K562 (cell line): Measurements from ENCODE around the gene B4GALT5. TPM values are rescaled to one million over a fixed set of nuclear protein-coding genes. Genes with fewer than 3 reads are reported as not detected.
A peak's percentile ranks its signal among the peaks of the same experiment; 100 is the strongest.

Source experiments
- ATAC-seq: fragments of 200-7000 bp; cut with Tn5 transposase; 3 replicates; pipeline ENCODE4 v1.9.1; 2020; ENCODE audit warnings: moderate library complexity
- BruUV-seq: library from RNA; stranded (reverse); fragments of 400-500 nt; replicated peaks from 2 replicates; lab custom pipeline; 2021; lab: Mats Ljungman, UMichigan
- CTCF ChIA-PET: fragments of 300-600 bp; formaldehyde crosslinking; extraction: SDS; loops from one replicate; lab custom pipeline; 2021; ENCODE audit warnings: low intra/inter-chr PET ratio; lab: Yijun Ruan, JAX
- POLR2A ChIA-PET: fragments of 300-600, 350-650 bp; sonication (Branson Sonifier 250); formaldehyde crosslinking; extraction: SDS; loops from one replicate; lab custom pipeline; 2021; ENCODE audit warnings: antibody characterized with exemption, inconsistent platforms; lab: Yijun Ruan, JAX
- DNase-seq, 4 experiments: peaks; one replicate each; pipeline versions ENCODE4 v3.0.0 to v3.0.0-alpha.2; 2011 to 2018; ENCODE audit warnings: low spot score in 3 of 4, mixed read lengths in 3 of 4; ENCODE audit errors: extremely low read depth in 1 of 4
- FAIRE-seq: peaks from 2 replicates; lab custom pipeline; 2011; peaks lifted over from hg19 to GRCh38; lab: Jason Lieb, UNC
- H2AFZ ChIP-seq: 2 replicates; pipeline ENCODE4 v1.6.0; 2011; ENCODE audit warnings: low read depth, low read length, control low read depth, inconsistent platforms
- H3K27ac ChIP-seq: fragments of 200-600 bp; 3 replicates; pipeline ENCODE4 v1.8.0; 2011; ENCODE audit warnings: low read depth, mild to moderate bottlenecking, control low read depth, inconsistent platforms, low read length, moderate library complexity, mixed read lengths; ENCODE audit errors: extremely low read depth
- H3K27me3 ChIP-seq, 2 experiments: fragments of 300-600 bp in 1 of 2; 2 replicates in 1 of 2; 3 replicates in 1 of 2; pipeline versions ENCODE4 v1.6.0 to v1.8.0; 2011; ENCODE audit warnings: inconsistent platforms in 2 of 2, low read length in 2 of 2, mild to moderate bottlenecking in 1 of 2, mixed read lengths in 1 of 2, moderate library complexity in 1 of 2; ENCODE audit not compliant: control insufficient read depth in 2 of 2, insufficient read depth in 2 of 2
- H3K36me3 ChIP-seq: fragments of 300-600 bp; 3 replicates; pipeline ENCODE4 v1.8.0; 2011; ENCODE audit warnings: mild to moderate bottlenecking, low read length, inconsistent platforms; ENCODE audit not compliant: control insufficient read depth, insufficient read depth
- H3K4me1 ChIP-seq, 2 experiments: fragments of 200-600 bp in 1 of 2; replicated peaks in 1 of 2; 2 replicates in 1 of 2; 3 replicates in 1 of 2; pipeline versions ENCODE4 v1.5.1 to v1.8.0; 2011; ENCODE audit warnings: inconsistent platforms in 2 of 2, low read length in 2 of 2, mild to moderate bottlenecking in 1 of 2, mixed read lengths in 1 of 2, moderate library complexity in 1 of 2; ENCODE audit not compliant: control insufficient read depth in 2 of 2, insufficient read depth in 2 of 2
- H3K4me2 ChIP-seq: 2 replicates; pipeline ENCODE4 v1.6.1; 2011; ENCODE audit warnings: low read length, control low read depth, inconsistent platforms, mixed read lengths; ENCODE audit not compliant: insufficient read depth
- H3K4me3 ChIP-seq: fragments of 200-600 bp; sonication (generic), shearing (Covaris generic); 2 replicates; pipeline ENCODE4 v1.5.1; 2016; ENCODE audit warnings: control low read depth, inconsistent platforms
- H3K79me2 ChIP-seq: fragments of 200-600 bp; 3 replicates; pipeline ENCODE4 v1.8.0; 2011; ENCODE audit warnings: low read length, inconsistent platforms; ENCODE audit not compliant: control insufficient read depth, insufficient read depth
- H3K9ac ChIP-seq, 2 experiments: 2 replicates each; pipeline versions ENCODE4 v1.6.0 to v1.6.1; 2011; ENCODE audit warnings: low read depth in 2 of 2, low read length in 2 of 2, control low read depth in 1 of 2, inconsistent platforms in 1 of 2, mild to moderate bottlenecking in 1 of 2, mixed read lengths in 1 of 2; ENCODE audit not compliant: insufficient read depth in 1 of 2
- H3K9me1 ChIP-seq: one replicate; pipeline ENCODE4 v1.6.0; 2011; ENCODE audit warnings: inconsistent platforms, mild to moderate bottlenecking, low read length, moderate library complexity; ENCODE audit not compliant: control insufficient read depth, insufficient read depth
- H3K9me3 ChIP-seq: replicated peaks from 2 replicates; pipeline ENCODE4 v1.5.1; 2011; ENCODE audit warnings: low read depth, low read length, inconsistent platforms; ENCODE audit not compliant: control insufficient read depth, insufficient read depth
- H4K20me1 ChIP-seq: replicated peaks from 2 replicates; pipeline ENCODE4 v1.6.1; 2011; ENCODE audit warnings: low read length, inconsistent platforms, mixed read lengths; ENCODE audit not compliant: control insufficient read depth, insufficient read depth
- ARID1B ChIP-seq: fragments of 450-650 bp; IDR thresholded peaks from 2 replicates; pipeline ENCODE4 v1.6.1; 2016; ENCODE audit warnings: antibody characterized with exemption, mild to moderate bottlenecking, inconsistent platforms
- C11orf30 ChIP-seq: fragments of 450-650 bp; IDR thresholded peaks from 2 replicates; pipeline ENCODE4 v1.6.1; 2016; ENCODE audit warnings: low read depth, mild to moderate bottlenecking
- CBX1 ChIP-seq: sonication (generic); IDR thresholded peaks from 2 replicates; pipeline ENCODE4 v1.6.1; 2016; ENCODE audit warnings: antibody characterized with exemption, low read depth, mild to moderate bottlenecking
- CREB3 ChIP-seq: fragments of 450-650 bp; conservative IDR thresholded peaks from 2 replicates; pipeline ENCODE4 v1.6.1; 2016; ENCODE audit warnings: missing genetic modification characterization, low read depth, mild to moderate bottlenecking, missing compliant biosample characterization, moderate library complexity
- GMEB1 ChIP-seq: fragments of 250-450 bp; sonication (Bioruptor Pico); IDR thresholded peaks from 2 replicates; pipeline ENCODE4 v1.4.0; 2020; ENCODE audit warnings: mild to moderate bottlenecking
- JUNB ChIP-seq: fragments of 450-650 bp; formaldehyde crosslinking; conservative IDR thresholded peaks from 2 replicates; pipeline ENCODE4 v1.4.0; 2020; ENCODE audit warnings: mild to moderate bottlenecking
- MAFG ChIP-seq: fragments of 450-650 bp; conservative IDR thresholded peaks from 2 replicates; pipeline ENCODE4 v1.6.1; 2016; ENCODE audit warnings: missing genetic modification characterization, missing compliant biosample characterization
- NBN ChIP-seq: fragments of 450-650 bp; IDR thresholded peaks from 2 replicates; pipeline ENCODE4 v1.6.1; 2016; ENCODE audit warnings: low read depth, mild to moderate bottlenecking
- NR4A1 ChIP-seq, 2 experiments: fragments of 250-450 bp in 1 of 2; fragments of 450-650 bp in 1 of 2; sonication (Bioruptor Pico) in 1 of 2; IDR thresholded peaks; 2 replicates each; pipeline versions ENCODE4 v1.4.0 to v1.6.1; 2016 to 2020; ENCODE audit warnings: mild to moderate bottlenecking in 2 of 2, missing compliant biosample characterization in 1 of 2, missing genetic modification characterization in 1 of 2, moderate library complexity in 1 of 2
- RBFOX2 ChIP-seq: fragments of 200-400 bp; formaldehyde crosslinking; IDR thresholded peaks from 2 replicates; pipeline ENCODE4 v1.6.1; 2017; ENCODE audit warnings: low read depth, mild to moderate bottlenecking, low read length, moderate library complexity
- SAP30 ChIP-seq: fragments of 200-600 bp; sonication (generic); IDR thresholded peaks from 2 replicates; pipeline ENCODE4 v1.6.1; 2012; ENCODE audit warnings: borderline replicate concordance, low read depth, mild to moderate bottlenecking, moderate library complexity, low read length, control low read depth, inconsistent platforms; ENCODE audit not compliant: insufficient read depth, poor library complexity, severe bottlenecking
- ZNF140 ChIP-seq: fragments of 250-450 bp; sonication (Bioruptor Pico); IDR thresholded peaks from 2 replicates; pipeline ENCODE4 v1.8.0; 2021; ENCODE audit warnings: moderate library complexity, mild to moderate bottlenecking, inconsistent platforms
- ZNF592 ChIP-seq: fragments of 450-650 bp; IDR thresholded peaks from 2 replicates; pipeline ENCODE4 v1.6.1; 2017; ENCODE audit warnings: antibody characterized with exemption, mild to moderate bottlenecking
- ZNF764 ChIP-seq: fragments of 250-450 bp; sonication (Bioruptor Pico); IDR thresholded peaks from 2 replicates; pipeline ENCODE4 v1.4.0; 2020; ENCODE audit warnings: low read depth, mild to moderate bottlenecking, moderate library complexity
- WGBS: fragments of 100-300 bp; shearing (Covaris generic); methylation state at CpG from one replicate; pipeline ENCODE4 v1.1.6; 2016; ENCODE audit warnings: low coverage, mixed read lengths; ENCODE audit not compliant: insufficient coverage; ENCODE audit errors: missing lambda C conversion rate; 5-methylcytosine and 5-hydroxymethylcytosine counted together
- in situ Hi-C: fragments of 300-500 bp; cut with MboI; formaldehyde crosslinking; loops from 4 replicates; pipeline ENCODE4 v1.15.0; 2018; ENCODE audit warnings: inconsistent platforms, mixed read lengths
- intact Hi-C: fragments of 100-400 bp; cut with micrococcal nuclease; formaldehyde crosslinking; loops from 2 replicates; pipeline ENCODE4 v1.14.2; 2022
- polyA plus RNA-seq, 8 experiments: library from polyadenylated mRNA; depleted of rRNA in 4 of 8; stranded (reverse) in 5 of 8; unstranded in 3 of 8; fragments of >200 nt; fragmentation: Nextera tagmentation in 2 of 8; fragmentation: Illumina TruSeq in 1 of 8; extraction: Ambion mirVana in 2 of 8; extraction: Trizol in 1 of 8; gene quantifications; 2 replicates each; pipeline versions ENCODE4 v1.2.1 to v1.2.3, GENCODE V29; 2011 to 2014; ENCODE audit warnings: inconsistent platforms in 1 of 8, missing spikeins in 1 of 8
- total RNA-seq, 7 experiments: library from RNA; depleted of rRNA in 6 of 7; stranded (reverse); fragments of >200 nt in 6 of 7; fragmentation: Illumina TruSeq in 2 of 7; extraction: Trizol in 2 of 7; gene quantifications; 2 replicates each; pipeline versions ENCODE4 v1.2.1 to v1.2.3, GENCODE V29; 2011 to 2021; ENCODE audit warnings: low replicate concordance in 1 of 7

Gene B4GALT5
- total and polyA plus RNA-seq, 9 of the 15 experiments (the other 6 are each of a cell fraction or from before 2014, with no cell fraction given) = 8.5 to 32.6 (median 23.4) TPM

GRCh38 chr20:49676581-49677291 lies 36.9 kb downstream of the B4GALT5 start:
- no TSS peak for BruUV-seq
- Histone ChIP-seq H2AFZ (no peak overlapping the region), H3K4me2 (peak overlapping the region; percentile 49), H3K9me3 (no peaks in the 10 kb centered on the region), H3K27ac (peak overlapping the region; percentile 75), H3K9me1 (no peaks in the 10 kb centered on the region), H3K79me2 (peaks cover 97% of the 10 kb centered on the region), H3K9ac (peak overlapping the region; percentile 38 to 52; a peak in 3 of 4 replicates), H3K4me3 (no peak overlapping the region), H3K36me3 (no peaks in the 10 kb centered on the region; the same call in 2 of the 3 replicates), H4K20me1 (peaks cover 9% of the 10 kb centered on the region; the same call in 1 of the 2 replicates), H3K27me3 (no peaks in the 10 kb centered on the region), H3K4me1 (peaks cover 13 to 69% of the 10 kb centered on the region in 2 experiments)
- POLR2A ChIA-PET = interaction anchor here (0.6 to 2.1 kb wide), 4 partner anchors 10 to 31 kb away, joined by 5 to 17 read pairs (median 6); no protein-coding TSS in a partner anchor
- DNase-seq = peak; percentile 37 to 66 (median 49)
- CTCF ChIA-PET = no interaction called here
- ATAC-seq = peak; percentile 68
- intact Hi-C loops (no loop called here), in situ Hi-C loops (no loop called here)
- WGBS = 11% methylated on average over 5 of the region's 6 CpGs
- peak; percentile 71 for FAIRE-seq
- TF ChIP-seq ZNF140 (CRISPR knock-in tag) = no peak
- peak; percentile 85 for TF ChIP-seq JUNB
- TF ChIP-seq C11orf30 = peak; percentile 100
- TF ChIP-seq MAFG (tag) = peak; percentile 99
- TF ChIP-seq CBX1 = no peak
- peak; percentile 76 for TF ChIP-seq CREB3 (tag)
- no peak for TF ChIP-seq RBFOX2
- 0 out of 2 replicates have a peak, but pooled peaks have one; percentile 20 for TF ChIP-seq GMEB1 (CRISPR knock-in tag)
- TF ChIP-seq NBN = peak; percentile 51; the same call in 1 of the 2 replicates
- no peak for TF ChIP-seq SAP30
- peak; percentile 78 for TF ChIP-seq ARID1B
- TF ChIP-seq ZNF764 = no peak
- TF ChIP-seq NR4A1 (CRISPR knock-in tag; IDR thresholded peaks at IDR 0.05) = no peak
- TF ChIP-seq NR4A1 (tag; IDR thresholded peaks at IDR 0.05) = peak; percentile 44; the same call in 1 of the 2 replicates
- TF ChIP-seq ZNF592 = peak; percentile 91
